Liver (tissue), 9 donors: ENCODE results near the gene ZFYVE28. TPM values are rescaled to one million over a fixed set of nuclear protein-coding genes. Genes with fewer than 3 reads are reported as not detected.

Experiments used
- DNase-seq: peaks from one replicate; pipeline ENCODE4 v3.0.0-alpha.2; 2017; ENCODE audit warnings: low spot score
- H3K27ac ChIP-seq, 2 donors: one replicate each; pipeline ENCODE4 v1.7.0; 2013; ENCODE audit warnings: inconsistent platforms in 2 of 2, low read length in 2 of 2, control low read depth in 1 of 2, low read depth in 1 of 2, mild to moderate bottlenecking in 1 of 2
- H3K27me3 ChIP-seq, 4 donors: one replicate each; pipeline versions ENCODE4 v1.6.1 to v1.7.0; 2013; ENCODE audit warnings: low read length in 3 of 4, inconsistent platforms in 1 of 4, mild to moderate bottlenecking in 1 of 4, moderate library complexity in 1 of 4; ENCODE audit not compliant: control insufficient read depth in 4 of 4, insufficient read depth in 4 of 4
- H3K36me3 ChIP-seq, 4 donors: one replicate each; pipeline versions ENCODE4 v1.6.1 to v1.7.0; 2013; ENCODE audit warnings: low read length in 3 of 4, mild to moderate bottlenecking in 3 of 4, low read depth in 1 of 4, moderate library complexity in 1 of 4; ENCODE audit not compliant: control insufficient read depth in 4 of 4, insufficient read depth in 3 of 4
- H3K4me1 ChIP-seq, 4 donors: one replicate each; pipeline versions ENCODE4 v1.6.1 to v1.7.0; 2013; ENCODE audit warnings: low read length in 3 of 4, mild to moderate bottlenecking in 3 of 4, moderate library complexity in 1 of 4; ENCODE audit not compliant: control insufficient read depth in 4 of 4, insufficient read depth in 4 of 4
- H3K4me3 ChIP-seq, 3 donors: one replicate each; pipeline versions ENCODE4 v1.6.1 to v1.7.0; 2013; ENCODE audit warnings: low read length in 3 of 3, control low read depth in 1 of 3, low read depth in 1 of 3, mild to moderate bottlenecking in 1 of 3
- H3K9ac ChIP-seq, 2 donors: one replicate each; pipeline ENCODE4 v1.7.0; 2013; ENCODE audit warnings: low read length in 2 of 2, mild to moderate bottlenecking in 2 of 2, moderate library complexity in 2 of 2, control low read depth in 1 of 2, low read depth in 1 of 2
- H3K9me3 ChIP-seq, 4 donors: one replicate each; pipeline versions ENCODE4 v1.6.1 to v1.7.0; 2013; ENCODE audit warnings: low read length in 3 of 4; ENCODE audit not compliant: control insufficient read depth in 4 of 4
- ATF3 ChIP-seq: IDR thresholded peaks from 2 replicates; pipeline ENCODE4 v1.6.1; 2016; ENCODE audit warnings: antibody characterized with exemption
- CTCF ChIP-seq: fragments of 150-350 bp; IDR thresholded peaks from 2 replicates; pipeline ENCODE4 v1.5.1; 2017; ENCODE audit warnings: improper control_type of control experiment, low read depth, low read length; ENCODE audit not compliant: missing input control
- FOXA1 ChIP-seq: IDR thresholded peaks from 2 replicates; pipeline ENCODE4 v1.6.1; 2016; ENCODE audit warnings: antibody characterized with exemption
- FOXA2 ChIP-seq: IDR thresholded peaks from 2 replicates; pipeline ENCODE4 v1.6.1; 2016; ENCODE audit warnings: antibody characterized with exemption
- GABPA ChIP-seq, 2 donors: IDR thresholded peaks in 1 of 2; conservative IDR thresholded peaks in 1 of 2; 2 replicates each; pipeline ENCODE4 v1.6.1; 2016; ENCODE audit warnings: antibody characterized with exemption in 2 of 2, mild to moderate bottlenecking in 1 of 2, moderate library complexity in 1 of 2
- HNF4A ChIP-seq, 2 donors: conservative IDR thresholded peaks; 2 replicates each; pipeline ENCODE4 v1.6.1; 2016; ENCODE audit warnings: antibody characterized with exemption in 2 of 2, mild to moderate bottlenecking in 2 of 2
- HNF4G ChIP-seq: IDR thresholded peaks from 2 replicates; pipeline ENCODE4 v1.6.1; 2016; ENCODE audit warnings: antibody characterized with exemption
- JUND ChIP-seq, 2 donors: IDR thresholded peaks; 2 replicates each; pipeline ENCODE4 v1.6.1; 2016; ENCODE audit warnings: antibody characterized with exemption in 2 of 2
- NR2F2 ChIP-seq: IDR thresholded peaks from 2 replicates; pipeline ENCODE4 v1.6.1; 2016; ENCODE audit warnings: antibody characterized with exemption
- RAD21 ChIP-seq, 2 donors: IDR thresholded peaks; 2 replicates each; pipeline ENCODE4 v1.6.1; 2016; ENCODE audit warnings: antibody characterized with exemption in 2 of 2, mild to moderate bottlenecking in 2 of 2
- SP1 ChIP-seq: IDR thresholded peaks from 2 replicates; pipeline ENCODE4 v1.6.1; 2018; ENCODE audit warnings: antibody characterized with exemption, mild to moderate bottlenecking
- TAF1 ChIP-seq: conservative IDR thresholded peaks from 2 replicates; pipeline ENCODE4 v1.6.1; 2016; ENCODE audit warnings: antibody characterized with exemption, mild to moderate bottlenecking
- YY1 ChIP-seq: IDR thresholded peaks from 2 replicates; pipeline ENCODE4 v1.6.1; 2016; ENCODE audit warnings: antibody characterized with exemption, mild to moderate bottlenecking
- WGBS: extraction: QIAGEN DNeasy Blood & Tissue Kit; methylation state at CpG from one replicate; pipeline ENCODE4 v1.1.7; 2013; 5-methylcytosine and 5-hydroxymethylcytosine counted together
- polyA plus RNA-seq, 2 donors: library from polyadenylated mRNA; stranded (reverse) in 1 of 2; unstranded in 1 of 2; fragments of 200-250 nt in 1 of 2; fragments of >200 nt in 1 of 2; fragmentation: Nextera tagmentation in 1 of 2; extraction: Ambion mirVana in 1 of 2; gene quantifications; one replicate each; pipeline versions ENCODE4 v1.2.1 to v1.2.3, GENCODE V29; 2013 to 2015
- total RNA-seq, 2 donors: library from RNA; depleted of rRNA; stranded (reverse); fragments of >200 nt; gene quantifications; one replicate each; pipeline ENCODE4 v1.2.3, GENCODE V29; 2014
- TF ChIP-seq, protein P1 (sequence below): IDR thresholded peaks from 2 replicates; pipeline ENCODE4 v1.6.1; 2016; ENCODE audit warnings: antibody characterized with exemption
- TF ChIP-seq, protein P2 (sequence below): IDR thresholded peaks from 2 replicates; pipeline ENCODE4 v1.6.1; 2016; ENCODE audit warnings: antibody characterized with exemption, mild to moderate bottlenecking
- donor health status: healthy.
- donor health status: healthy.
- donor health status: healthy.
- donor health status: healthy.
- donor health status: healthy.

The ZFYVE28 gene
- total and polyA plus RNA-seq, 4 donors, result 2.0 to 6.1 (median 2.7) TPM

- WGBS, result 95% methylated on average over 23 of the region's 23 CpGs
- H3K9ac ChIP-seq, result no peak overlapping the region
- peaks cover 14 to 26% (median 20%) of the 10 kb centered on the region in 4 donors for H3K4me1 ChIP-seq
- H3K9me3 ChIP-seq, result no peaks in the 10 kb centered on the region
- DNase-seq, result no peak
- H3K4me3 ChIP-seq, result no peak overlapping the region
- H3K27ac ChIP-seq, result no peak overlapping the region
- no peaks in the 10 kb centered on the region for H3K27me3 ChIP-seq
- TF ChIP-seq RAD21 (IDR thresholded peaks at IDR 0.05) (no peak), YY1 (no peak), HNF4G (no peak), FOXA2 (no peak)
- H3K36me3 ChIP-seq, result no peaks in the 10 kb centered on the region
Observed at GRCh38 chr4:2361366-2362265, 56.8 kb downstream of the ZFYVE28 start.

- TF ChIP-seq FOXA1 (no peak), RAD21 (IDR thresholded peaks at IDR 0.05) (no peak), FOXA2 (no peak), SP1 (no peak), NR2F2 (no peak), ATF3 (no peak), YY1 (no peak), HNF4A (conservative IDR thresholded peaks at IDR 0.05) (no peak), HNF4G (no peak), JUND (IDR thresholded peaks at IDR 0.05) (no peak), GABPA (IDR thresholded peaks at IDR 0.05 in 1 of 2, conservative IDR thresholded peaks at IDR 0.05 in 1 of 2) (no peak), TAF1 (no peak), CTCF (no peak)
- TF ChIP-seq, protein P1, sequence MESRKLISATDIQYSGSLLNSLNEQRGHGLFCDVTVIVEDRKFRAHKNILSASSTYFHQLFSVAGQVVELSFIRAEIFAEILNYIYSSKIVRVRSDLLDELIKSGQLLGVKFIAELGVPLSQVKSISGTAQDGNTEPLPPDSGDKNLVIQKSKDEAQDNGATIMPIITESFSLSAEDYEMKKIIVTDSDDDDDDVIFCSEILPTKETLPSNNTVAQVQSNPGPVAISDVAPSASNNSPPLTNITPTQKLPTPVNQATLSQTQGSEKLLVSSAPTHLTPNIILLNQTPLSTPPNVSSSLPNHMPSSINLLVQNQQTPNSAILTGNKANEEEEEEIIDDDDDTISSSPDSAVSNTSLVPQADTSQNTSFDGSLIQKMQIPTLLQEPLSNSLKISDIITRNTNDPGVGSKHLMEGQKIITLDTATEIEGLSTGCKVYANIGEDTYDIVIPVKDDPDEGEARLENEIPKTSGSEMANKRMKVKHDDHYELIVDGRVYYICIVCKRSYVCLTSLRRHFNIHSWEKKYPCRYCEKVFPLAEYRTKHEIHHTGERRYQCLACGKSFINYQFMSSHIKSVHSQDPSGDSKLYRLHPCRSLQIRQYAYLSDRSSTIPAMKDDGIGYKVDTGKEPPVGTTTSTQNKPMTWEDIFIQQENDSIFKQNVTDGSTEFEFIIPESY, result no peak
- TF ChIP-seq, protein P2, sequence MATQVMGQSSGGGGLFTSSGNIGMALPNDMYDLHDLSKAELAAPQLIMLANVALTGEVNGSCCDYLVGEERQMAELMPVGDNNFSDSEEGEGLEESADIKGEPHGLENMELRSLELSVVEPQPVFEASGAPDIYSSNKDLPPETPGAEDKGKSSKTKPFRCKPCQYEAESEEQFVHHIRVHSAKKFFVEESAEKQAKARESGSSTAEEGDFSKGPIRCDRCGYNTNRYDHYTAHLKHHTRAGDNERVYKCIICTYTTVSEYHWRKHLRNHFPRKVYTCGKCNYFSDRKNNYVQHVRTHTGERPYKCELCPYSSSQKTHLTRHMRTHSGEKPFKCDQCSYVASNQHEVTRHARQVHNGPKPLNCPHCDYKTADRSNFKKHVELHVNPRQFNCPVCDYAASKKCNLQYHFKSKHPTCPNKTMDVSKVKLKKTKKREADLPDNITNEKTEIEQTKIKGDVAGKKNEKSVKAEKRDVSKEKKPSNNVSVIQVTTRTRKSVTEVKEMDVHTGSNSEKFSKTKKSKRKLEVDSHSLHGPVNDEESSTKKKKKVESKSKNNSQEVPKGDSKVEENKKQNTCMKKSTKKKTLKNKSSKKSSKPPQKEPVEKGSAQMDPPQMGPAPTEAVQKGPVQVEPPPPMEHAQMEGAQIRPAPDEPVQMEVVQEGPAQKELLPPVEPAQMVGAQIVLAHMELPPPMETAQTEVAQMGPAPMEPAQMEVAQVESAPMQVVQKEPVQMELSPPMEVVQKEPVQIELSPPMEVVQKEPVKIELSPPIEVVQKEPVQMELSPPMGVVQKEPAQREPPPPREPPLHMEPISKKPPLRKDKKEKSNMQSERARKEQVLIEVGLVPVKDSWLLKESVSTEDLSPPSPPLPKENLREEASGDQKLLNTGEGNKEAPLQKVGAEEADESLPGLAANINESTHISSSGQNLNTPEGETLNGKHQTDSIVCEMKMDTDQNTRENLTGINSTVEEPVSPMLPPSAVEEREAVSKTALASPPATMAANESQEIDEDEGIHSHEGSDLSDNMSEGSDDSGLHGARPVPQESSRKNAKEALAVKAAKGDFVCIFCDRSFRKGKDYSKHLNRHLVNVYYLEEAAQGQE, result no peak
- Histone ChIP-seq H3K36me3 (no peaks in the 10 kb centered on the region), H3K9ac (no peak overlapping the region), H3K4me3 (no peak overlapping the region), H3K27me3 (no peaks in the 10 kb centered on the region), H3K27ac (no peak overlapping the region), H3K4me1 (peaks cover 14 to 24% (median 20%) of the 10 kb centered on the region in 4 donors), H3K9me3 (no peaks in the 10 kb centered on the region)
- no peak for DNase-seq
- WGBS, result 91% methylated on average over 6 of the region's 6 CpGs
Observed at GRCh38 chr4:2360396-2360730, 58.1 kb downstream of the ZFYVE28 start.
